Adrenal gland (tissue), 12 donors: ENCODE data around the gene FBXO40. TPM values are rescaled to one million over a fixed set of nuclear protein-coding genes. Genes with fewer than 3 reads are reported as not detected.
"Not testable (repeated sequence)": the region's sequence is repeated elsewhere in the genome, so short reads cannot be mapped to it uniquely, and the experiment has no call there.

ENCODE experiments used
- DNase-seq, 7 donors: peaks; one replicate each; pipeline ENCODE4 v3.0.0-alpha.2; 2019 to 2020
- H3K27ac ChIP-seq, 5 donors: fragments of 200-600 bp; sonication (generic) in 4 of 5; 1 replicate in 3 of 5; 2 replicates in 2 of 5; pipeline versions ENCODE4 v1.5.1 to v1.8.0; 2016 to 2020; ENCODE audit warnings: mild to moderate bottlenecking in 1 of 5
- H3K27me3 ChIP-seq: fragments of 200-600 bp; 2 replicates; pipeline ENCODE4 v1.8.0; 2021
- H3K36me3 ChIP-seq, 2 donors: fragments of 200-600 bp; replicated peaks in 1 of 2; 1 replicate in 1 of 2; 2 replicates in 1 of 2; pipeline versions ENCODE4 v1.5.1 to v1.8.0; 2018 to 2022
- H3K4me1 ChIP-seq, 2 donors: fragments of 200-600 bp; replicated peaks in 1 of 2; 1 replicate in 1 of 2; 2 replicates in 1 of 2; pipeline versions ENCODE4 v1.5.1 to v1.8.0; 2018 to 2021
- H3K4me3 ChIP-seq, 4 donors: fragments of 200-600 bp; sonication (generic) in 3 of 4; one replicate each; pipeline ENCODE4 v1.5.1; 2016 to 2018
- H3K9me3 ChIP-seq, 3 donors: fragments of 200-600 bp; sonication (generic) in 1 of 3; replicated peaks in 1 of 3; 1 replicate in 2 of 3; 2 replicates in 1 of 3; pipeline versions ENCODE4 v1.5.1 to v1.8.0; 2016 to 2021
- CTCF ChIP-seq, 6 experiments: fragments of 450-650 bp in 4 of 6; fragments of 200-600 bp in 2 of 6; sonication (generic) in 1 of 6; IDR thresholded peaks; 1 replicate in 5 of 6; 2 replicates in 1 of 6; pipeline versions ENCODE4 v1.5.1 to v1.8.0; 2016 to 2021; ENCODE audit warnings: antibody characterized with exemption in 6 of 6, mild to moderate bottlenecking in 2 of 6, moderate library complexity in 1 of 6
- POLR2A ChIP-seq, 2 donors: fragments of 450-650 bp; IDR thresholded peaks; one replicate each; pipeline ENCODE4 v1.6.1; 2017; ENCODE audit warnings: antibody characterized with exemption in 2 of 2, mild to moderate bottlenecking in 2 of 2, moderate library complexity in 1 of 2
- WGBS, 4 donors: extraction: QIAGEN DNeasy Blood & Tissue Kit in 2 of 4; methylation state at CpG; one replicate each; pipeline versions ENCODE4 v1.1.5 to v1.1.7; 2013 to 2017; 5-methylcytosine and 5-hydroxymethylcytosine counted together
- intact Hi-C, 2 donors: fragments of 100-400 bp; cut with DNase I; formaldehyde crosslinking; loops; one replicate each; pipeline versions ENCODE4 v1.14.1 to v1.15.0; 2022 to 2023
- polyA plus RNA-seq, 3 donors: library from polyadenylated mRNA; stranded (reverse); fragments of 200-250 nt in 2 of 3; fragments of 350-450 nt in 1 of 3; fragmentation: Illumina TruSeq in 1 of 3; extraction: RNeasy Lipid Tissue Mini Kit (QIAGEN cat#74804) in 1 of 3; gene quantifications; one replicate each; pipeline ENCODE4 v1.2.3, GENCODE V29; 2013 to 2014
- total RNA-seq, 9 donors: library from RNA; depleted of rRNA in 4 of 9; stranded (reverse); fragments of >200 nt in 4 of 9; fragments of 120-200 nt in 1 of 9; fragmentation: NEBNext Ultra II Directional in 1 of 9; extraction: Animal tissue kit (Norgen Biotek cat#: 25700) in 1 of 9; gene quantifications; one replicate each; pipeline versions ENCODE4 v1.1.0 to v1.2.4, GENCODE V29; 2013 to 2023
- donor health status: healthy with polysubstance abuse.
- donor health status: Bipolar disorder and iron deficiency.
- donor health status: DM: yes; HTN: yes; CAD: no.
- donor health status: DM: no; HTN: no; CAD: no.
- donor health status: DM: no; HTN: no; CAD: no.
- donor health status: DM: yes; HTN: yes; CAD: no.

Gene FBXO40
- total and polyA plus RNA-seq, 12 donors, result under 0.01 to 1.00 (median 0.09) TPM; not detected in 5

DNA sequence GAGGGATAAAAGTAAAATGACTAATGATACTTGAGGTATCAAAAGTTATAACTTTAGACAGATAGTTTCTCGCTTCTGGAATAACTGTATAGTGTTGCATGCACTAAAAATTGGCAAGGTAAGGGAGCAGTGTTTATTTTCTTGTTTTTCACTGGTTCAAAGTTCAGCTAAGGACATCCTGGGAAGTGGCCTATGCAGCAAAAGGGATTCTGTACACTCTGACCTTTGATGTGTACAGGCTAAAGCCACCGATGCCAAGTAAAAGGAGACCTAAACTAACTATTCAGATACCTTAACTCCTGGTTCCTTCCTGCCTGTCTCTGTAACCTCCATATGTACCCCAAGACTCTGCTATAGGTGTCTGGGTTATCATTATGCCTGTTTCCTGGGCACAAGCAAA is 1.7 kb downstream of the FBXO40 start:
- Histone ChIP-seq H3K27me3 (no peaks in the 10 kb centered on the region), H3K9me3 (no peaks in the 10 kb centered on the region), H3K36me3 (no peaks in the 10 kb centered on the region), H3K27ac (no peak overlapping the region), H3K4me1 (peaks cover 0 to 3% of the 10 kb centered on the region in 2 donors), H3K4me3 (no peak overlapping the region)
- intact Hi-C loops, result no loop called here
- TF ChIP-seq POLR2A (IDR thresholded peaks at IDR 0.05) (no peak), CTCF (IDR thresholded peaks at IDR 0.05) (no peak)
- DNase-seq, result no peak
- WGBS, 4 donors, result 62 to 68% (median 63%) methylated on average over 2 of the region's 2 CpGs

DNA sequence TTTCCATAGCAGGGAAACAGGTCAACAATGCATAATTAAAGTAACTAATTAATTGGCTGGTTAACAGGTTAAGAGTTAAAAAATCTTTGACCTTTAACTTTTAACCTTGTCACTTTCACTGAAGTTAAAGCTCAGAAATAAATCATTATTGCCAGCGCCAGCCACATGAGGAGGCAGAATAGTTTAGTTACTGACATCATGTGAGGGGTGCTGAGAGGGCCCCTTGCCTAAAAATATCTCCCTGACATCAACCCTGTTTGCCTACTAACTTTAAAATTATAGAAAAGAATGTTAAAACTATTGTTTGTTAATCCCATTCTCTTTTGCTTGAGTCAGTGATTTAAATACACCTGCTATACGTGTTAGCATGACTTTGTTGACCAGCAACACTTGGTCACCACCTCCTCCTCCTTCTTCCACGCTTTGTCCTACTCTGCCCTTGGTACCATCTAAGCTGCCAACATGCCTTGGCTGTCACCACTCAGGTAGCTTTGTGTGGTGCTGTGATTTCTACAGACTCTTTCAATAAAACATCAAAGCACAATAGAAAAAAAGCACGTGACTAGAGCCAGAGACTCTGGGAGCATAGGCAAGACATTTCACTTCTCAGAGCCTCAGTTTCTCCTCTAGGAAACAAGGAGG is 2.7 kb downstream of the FBXO40 start:
- no peak overlapping the region for H3K27ac ChIP-seq
- TF ChIP-seq POLR2A (IDR thresholded peaks at IDR 0.05), result no peak
- no peak for TF ChIP-seq CTCF (IDR thresholded peaks at IDR 0.05)
- no peak for DNase-seq
- intact Hi-C loops, result no loop called here
- H3K4me3 ChIP-seq, result no peak overlapping the region
- H3K4me1 ChIP-seq, result peaks cover under 1 to 4% of the 10 kb centered on the region in 2 donors
- no peaks in the 10 kb centered on the region for H3K9me3 ChIP-seq
- H3K36me3 ChIP-seq, result no peaks in the 10 kb centered on the region
- no peaks in the 10 kb centered on the region for H3K27me3 ChIP-seq
- WGBS, 4 donors, result 83 to 90% (median 89%) methylated on average over 4 of the region's 4 CpGs

DNA sequence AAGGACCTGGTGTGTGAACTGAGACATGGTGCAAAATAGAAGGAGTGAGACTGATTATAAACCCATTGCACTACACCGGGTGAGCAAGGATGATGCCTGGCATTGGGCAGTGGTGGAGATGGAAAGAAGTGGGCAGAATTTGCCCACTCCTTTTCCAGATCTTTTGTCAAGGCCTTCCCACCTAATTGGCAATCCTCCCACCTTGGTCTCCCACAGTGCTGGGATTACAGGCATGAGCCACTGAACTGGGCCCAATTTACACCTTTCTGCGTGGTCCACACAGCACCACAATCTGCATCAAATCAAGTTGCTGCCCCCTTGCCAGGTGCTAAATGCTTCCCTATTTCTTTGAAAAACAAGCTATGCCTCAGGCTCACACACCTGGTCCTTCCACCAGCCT is 5.4 kb downstream of the FBXO40 start:
- intact Hi-C loops, result no loop called here
- Histone ChIP-seq H3K9me3 (no peaks in the 10 kb centered on the region), H3K36me3 (no peaks in the 10 kb centered on the region), H3K27ac (no peak overlapping the region), H3K27me3 (no peaks in the 10 kb centered on the region), H3K4me3 (no peak overlapping the region), H3K4me1 (peaks cover 7 to 15% of the 10 kb centered on the region in 2 donors)
- TF ChIP-seq CTCF (IDR thresholded peaks at IDR 0.05) (no peak), POLR2A (IDR thresholded peaks at IDR 0.05) (no peak)
- no peak for DNase-seq
- 90 to 98% (median 93%) methylated on average over 2 of the region's 2 CpGs for WGBS, 4 donors

DNA sequence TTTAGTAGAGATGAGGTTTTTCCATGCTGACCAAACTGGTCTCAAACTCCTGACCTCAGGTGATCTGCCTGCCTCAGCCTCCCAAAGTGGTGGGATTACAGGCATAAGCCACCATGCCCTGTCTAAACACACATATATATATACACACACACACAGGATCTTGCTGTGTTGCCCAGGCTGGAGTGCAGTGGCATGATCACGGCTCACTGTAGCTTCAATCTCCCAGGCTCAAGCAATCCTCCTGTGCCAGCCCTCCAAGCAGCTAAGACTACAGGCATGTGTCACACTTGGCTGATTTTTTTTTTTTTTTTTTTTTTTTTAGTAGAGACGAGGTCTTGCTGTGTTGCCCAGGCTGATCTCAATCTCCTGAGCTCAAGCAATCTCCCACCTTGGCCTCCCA is 6.7 kb downstream of the FBXO40 start:
- intact Hi-C loops, DNase-seq, H3K27me3 ChIP-seq, H3K27ac ChIP-seq, H3K9me3 ChIP-seq, H3K4me3 ChIP-seq, H3K36me3 ChIP-seq: not testable (repeated sequence)
- H3K4me1 ChIP-seq, result peaks cover 7 to 15% of the 10 kb centered on the region in 2 donors
- 69 to 81% (median 76%) methylated on average over 2 of the region's 2 CpGs for WGBS, 4 donors

GRCh38 chr3:121601212-121601812 is 8.1 kb downstream of the FBXO40 start:
- Histone ChIP-seq H3K4me1 (peaks cover 7 to 15% of the 10 kb centered on the region in 2 donors), H3K27me3 (no peaks in the 10 kb centered on the region), H3K36me3 (no peaks in the 10 kb centered on the region), H3K27ac (peak overlapping the region in 1 of 5 donors; percentile 21), H3K4me3 (no peak overlapping the region), H3K9me3 (no peaks in the 10 kb centered on the region)
- TF ChIP-seq CTCF (IDR thresholded peaks at IDR 0.05), result no peak
- TF ChIP-seq POLR2A (IDR thresholded peaks at IDR 0.05), result no peak
- peak in 2 of 7 donors; percentile 14 to 19 for DNase-seq
- intact Hi-C loops, result no loop called here
- 17 to 26% (median 21%) methylated on average over 4 of the region's 4 CpGs for WGBS, 4 donors
